SK-N-SH (cell line): ENCODE measurements around the gene PAPPA2. TPM values are rescaled to one million over a fixed set of nuclear protein-coding genes. Genes with fewer than 3 reads are reported as not detected.

Experiments
- CTCF ChIA-PET: fragments of 300-600, 350-600 bp; formaldehyde crosslinking; extraction: SDS; loops from one replicate; lab custom pipeline; 2021; lab: Yijun Ruan, JAX
- POLR2A ChIA-PET: fragments of 350-600 bp; sonication (Branson Sonifier 250); formaldehyde crosslinking; extraction: SDS; loops from one replicate; lab custom pipeline; 2020; ENCODE audit warnings: antibody characterized with exemption, inconsistent platforms; lab: Yijun Ruan, JAX
- DNase-seq: peaks from one replicate; pipeline ENCODE4 v3.0.0; 2012
- H2AFZ ChIP-seq: fragments of 200-600 bp; sonication (generic); 2 replicates; pipeline ENCODE4 v1.8.1; 2016; ENCODE audit warnings: antibody characterized with exemption, mild to moderate bottlenecking, low read depth
- H3F3A ChIP-seq: fragments of 200-600 bp; sonication (generic); replicated peaks from 2 replicates; pipeline ENCODE3; 2016; ENCODE audit warnings: antibody characterized with exemption, mild to moderate bottlenecking; ENCODE audit not compliant: insufficient read depth
- H3K27ac ChIP-seq, 2 experiments: fragments of 200-500 bp in 1 of 2; fragments of 200-600 bp in 1 of 2; sonication (Bioruptor generic) in 1 of 2; sonication (generic), shearing (Covaris generic) in 1 of 2; 2 replicates each; pipeline versions ENCODE4 v1.5.1 to v1.6.1; 2014 to 2016; ENCODE audit warnings: low read depth in 2 of 2, inconsistent platforms in 1 of 2, low read length in 1 of 2, mild to moderate bottlenecking in 1 of 2, mixed read lengths in 1 of 2
- H3K27me3 ChIP-seq: fragments of 200-600 bp; sonication (generic), shearing (Covaris generic); 2 replicates; pipeline ENCODE4 v1.6.1; 2016; ENCODE audit warnings: mixed run types; ENCODE audit not compliant: insufficient read depth
- H3K36me3 ChIP-seq, 2 experiments: fragments of 200-500 bp in 1 of 2; fragments of 200-600 bp in 1 of 2; sonication (Bioruptor generic) in 1 of 2; sonication (generic) in 1 of 2; replicated peaks in 1 of 2; 2 replicates each; pipeline versions ENCODE3 to v1.5.1; 2014 to 2016; ENCODE audit warnings: low read length in 1 of 2, mild to moderate bottlenecking in 1 of 2; ENCODE audit not compliant: insufficient read depth in 2 of 2, control insufficient read depth in 1 of 2
- H3K4me1 ChIP-seq, 2 experiments: fragments of 200-500 bp in 1 of 2; fragments of 200-600 bp in 1 of 2; sonication (Bioruptor generic) in 1 of 2; sonication (generic), shearing (Covaris generic) in 1 of 2; 2 replicates each; pipeline versions ENCODE4 v1.5.1 to v1.6.1; 2014 to 2016; ENCODE audit warnings: low read depth in 1 of 2, low read length in 1 of 2, mixed run types in 1 of 2; ENCODE audit not compliant: insufficient read depth in 2 of 2, control insufficient read depth in 1 of 2
- H3K4me2 ChIP-seq: fragments of 200-600 bp; sonication (generic), shearing (Covaris generic); 2 replicates; pipeline ENCODE4 v1.6.1; 2017; ENCODE audit warnings: mixed run types
- H3K4me3 ChIP-seq, 2 experiments: fragments of 200-500 bp in 1 of 2; fragments of 200-600 bp in 1 of 2; sonication (Bioruptor generic) in 1 of 2; sonication (generic), shearing (Covaris generic) in 1 of 2; 2 replicates each; pipeline versions ENCODE4 v1.5.1 to v1.8.1; 2014 to 2016; ENCODE audit warnings: low read depth in 2 of 2, inconsistent platforms in 1 of 2, low read length in 1 of 2, mild to moderate bottlenecking in 1 of 2, mixed read lengths in 1 of 2, moderate library complexity in 1 of 2
- H3K79me2 ChIP-seq: fragments of 200-600 bp; sonication (generic); 2 replicates; pipeline ENCODE4 v1.8.1; 2017; ENCODE audit warnings: mild to moderate bottlenecking; ENCODE audit not compliant: insufficient read depth
- H3K9ac ChIP-seq: fragments of 200-600 bp; sonication (generic); 2 replicates; pipeline ENCODE4 v1.6.1; 2017; ENCODE audit warnings: mixed run types
- H3K9me2 ChIP-seq: fragments of 200-600 bp; sonication (generic); 2 replicates; pipeline ENCODE4 v1.6.1; 2017; ENCODE audit warnings: mixed run types
- H3K9me3 ChIP-seq: fragments of 200-600 bp; sonication (generic); 2 replicates; pipeline ENCODE4 v1.6.1; 2017; ENCODE audit warnings: mixed run types, mild to moderate bottlenecking, moderate library complexity
- H4K20me1 ChIP-seq: fragments of 200-600 bp; sonication (generic); 2 replicates; pipeline ENCODE4 v1.6.1; 2017; ENCODE audit warnings: mild to moderate bottlenecking, mixed run types; ENCODE audit not compliant: insufficient read depth
- ELF1 ChIP-seq: IDR thresholded peaks from 2 replicates; pipeline ENCODE4 v1.4.0; 2012
- EZH2phosphoT487 ChIP-seq: fragments of 200-600 bp; sonication (generic); IDR thresholded peaks from 2 replicates; pipeline ENCODE4 v1.6.1; 2017; ENCODE audit warnings: low read depth, mixed run types, mild to moderate bottlenecking, antibody characterized with exemption, moderate library complexity, borderline replicate concordance
- FOXJ3 ChIP-seq: sonication (generic); formaldehyde crosslinking; IDR thresholded peaks from 2 replicates; pipeline ENCODE4 v1.5.1; 2020; ENCODE audit warnings: mild to moderate bottlenecking, missing genetic modification reagents
- FOXM1 ChIP-seq: IDR thresholded peaks from 2 replicates; pipeline ENCODE4 v1.4.0; 2012; ENCODE audit warnings: low read depth, mild to moderate bottlenecking
- IRF3 ChIP-seq: fragments of 150-350 bp; IDR thresholded peaks from 2 replicates; pipeline ENCODE4 v1.6.1; 2016; ENCODE audit warnings: mild to moderate bottlenecking, low read depth, low read length
- MAX ChIP-seq: IDR thresholded peaks from 2 replicates; pipeline ENCODE4 v1.4.0; 2012; ENCODE audit warnings: low read depth
- MXI1 ChIP-seq: IDR thresholded peaks from 2 replicates; pipeline ENCODE4 v1.6.1; 2012; ENCODE audit warnings: mild to moderate bottlenecking, low read depth, low read length, improper control_type of control experiment
- NFIC ChIP-seq: IDR thresholded peaks from 2 replicates; pipeline ENCODE4 v1.4.0; 2012; ENCODE audit warnings: borderline replicate concordance
- NRF1 ChIP-seq: IDR thresholded peaks from 2 replicates; pipeline ENCODE4 v1.6.1; 2012; ENCODE audit warnings: low read depth, mild to moderate bottlenecking, low read length
- POLR2AphosphoS5 ChIP-seq: IDR thresholded peaks from 2 replicates; pipeline ENCODE4 v1.6.1; 2012; ENCODE audit warnings: low read depth, low read length
- RAD21 ChIP-seq: IDR thresholded peaks from 2 replicates; pipeline ENCODE4 v1.6.1; 2012; ENCODE audit warnings: mild to moderate bottlenecking, low read length
- REST ChIP-seq: IDR thresholded peaks from 2 replicates; pipeline ENCODE4 v1.6.1; 2012; ENCODE audit warnings: mild to moderate bottlenecking, low read depth, low read length, moderate library complexity
- RFX5 ChIP-seq: IDR thresholded peaks from 2 replicates; pipeline ENCODE4 v1.6.1; 2012; ENCODE audit warnings: mild to moderate bottlenecking, improper control_type of control experiment, low read length
- RXRA ChIP-seq: IDR thresholded peaks from 2 replicates; pipeline ENCODE4 v1.4.0; 2012; ENCODE audit warnings: low read depth, mild to moderate bottlenecking, borderline replicate concordance
- TAF1 ChIP-seq: IDR thresholded peaks from 2 replicates; pipeline ENCODE4 v1.6.1; 2012; ENCODE audit warnings: low read depth, mild to moderate bottlenecking, low read length, moderate library complexity, borderline replicate concordance
- TCF12 ChIP-seq: IDR thresholded peaks from 2 replicates; pipeline ENCODE4 v1.4.0; 2012
- ZBTB33 ChIP-seq: IDR thresholded peaks from 2 replicates; pipeline ENCODE4 v1.4.0; 2012; ENCODE audit warnings: low read depth, borderline replicate concordance
- WGBS: methylation state at CpG from one replicate; pipeline ENCODE4 v1.1.6; 2017; ENCODE audit warnings: low lambda C conversion rate; 5-methylcytosine and 5-hydroxymethylcytosine counted together
- polyA plus RNA-seq, 3 experiments: library from polyadenylated mRNA; depleted of rRNA; stranded (reverse); fragments of >200 nt; gene quantifications; 2 replicates each; pipeline ENCODE4 v1.2.3, GENCODE V29; 2012

PAPPA2 gene
- polyA plus RNA-seq, 1 of the 3 experiments (the other 2 are of a cell fraction), result 0.02 TPM

- H3F3A ChIP-seq, result no peaks in the 10 kb centered on the region
- POLR2A ChIA-PET, result no interaction called here
- 53% methylated on average over 2 of the region's 2 CpGs for WGBS
- no peaks in the 10 kb centered on the region for H3K27me3 ChIP-seq
- H3K36me3 ChIP-seq, result no peaks in the 10 kb centered on the region
- no peaks in the 10 kb centered on the region for H3K9me2 ChIP-seq
- no peaks in the 10 kb centered on the region for H3K79me2 ChIP-seq
- no peak for DNase-seq
- no peak overlapping the region for H3K4me3 ChIP-seq
- H4K20me1 ChIP-seq, result no peaks in the 10 kb centered on the region
- no peak for TF ChIP-seq RXRA
- no peak for TF ChIP-seq MXI1
- TF ChIP-seq TAF1, result no peak
- TF ChIP-seq ELF1, result no peak
- no peak for TF ChIP-seq ZBTB33
- TF ChIP-seq FOXM1, result no peak
- TF ChIP-seq RAD21, result no peak
- no peak for TF ChIP-seq EZH2phosphoT487
- TF ChIP-seq POLR2AphosphoS5, result no peak
- no peak for TF ChIP-seq NRF1
- TF ChIP-seq REST, result no peak
- TF ChIP-seq FOXJ3 (CRISPR knock-in tag), result no peak
- TF ChIP-seq TCF12, result no peak
- H3K9me3 ChIP-seq, result no peaks in the 10 kb centered on the region
- no peak overlapping the region for H3K9ac ChIP-seq
- CTCF ChIA-PET, result no interaction called here
- no peak overlapping the region for H3K27ac ChIP-seq
- no peak overlapping the region for H2AFZ ChIP-seq
- H3K4me2 ChIP-seq, result no peak overlapping the region
- H3K4me1 ChIP-seq, result no peaks in the 10 kb centered on the region
These were observed 279.3 kb downstream of the PAPPA2 start for GRCh38 chr1:176742322-176742721.

- TF ChIP-seq RFX5 (no peak), MAX (no peak), NFIC (no peak), IRF3 (no peak), RAD21 (no peak)
- TF ChIP-seq, all 33 proteins: peak for 0
- 22% methylated on average over 1 of the region's 1 CpG for WGBS
- Histone ChIP-seq H3K4me2 (no peak overlapping the region), H3K9me3 (no peaks in the 10 kb centered on the region), H3K36me3 (no peaks in the 10 kb centered on the region), H3K4me1 (no peaks in the 10 kb centered on the region), H3K27me3 (no peaks in the 10 kb centered on the region), H3K27ac (no peak overlapping the region), H3K4me3 (no peak overlapping the region), H2AFZ (no peak overlapping the region), H3K9ac (no peak overlapping the region), H4K20me1 (no peaks in the 10 kb centered on the region), H3K9me2 (no peaks in the 10 kb centered on the region), H3K79me2 (no peaks in the 10 kb centered on the region), H3F3A (no peaks in the 10 kb centered on the region)
- ChIA-PET POLR2A (no interaction called here), CTCF (no interaction called here)
- DNase-seq, result no peak
These were observed 281.2 kb downstream of the PAPPA2 start for GRCh38 chr1:176744142-176744541.
